ENCODE results near the gene PPP2CA.
A peak's percentile ranks its signal among the peaks of the same experiment; 100 is the strongest.
"Not testable (repeated sequence)": the region's sequence is repeated elsewhere in the genome, so short reads cannot be mapped to it uniquely, and the experiment has no call there.

PPP2CA gene

GRCh38 chr5:134174841-134175839, 50.7 kb downstream of the PPP2CA start:
- no peak for TF ChIP-seq CTCF (IDR thresholded peaks at IDR 0.05; ENCODE audit: insufficient read depth, low read depth, low read length, missing control alignments)
- H3K4me3 ChIP-seq (ENCODE audit: low read length), result peak overlapping the region; percentile 84
- peak; percentile 36 for DNase-seq (ENCODE audit: low read depth)

- DNase-seq (ENCODE audit: low read depth), result no peak
- no peak for TF ChIP-seq CTCF (IDR thresholded peaks at IDR 0.05; ENCODE audit: insufficient read depth, low read depth, low read length, missing control alignments)
- no peak overlapping the region for H3K4me3 ChIP-seq (ENCODE audit: low read length)
Observed at GRCh38 chr5:134171972-134172371, 53.9 kb downstream of the PPP2CA start.

- DNase-seq (ENCODE audit: low read depth), result no peak
- TF ChIP-seq CTCF (IDR thresholded peaks at IDR 0.05; ENCODE audit: insufficient read depth, low read depth, low read length, missing control alignments), result no peak
- H3K4me3 ChIP-seq (ENCODE audit: low read length), result no peak overlapping the region
Observed at GRCh38 chr5:134162592-134162991, 63.3 kb downstream of the PPP2CA start.

GRCh38 chr5:134161513-134162395, 64.1 kb downstream of the PPP2CA start:
- no peak for TF ChIP-seq CTCF (IDR thresholded peaks at IDR 0.05; ENCODE audit: insufficient read depth, low read depth, low read length, missing control alignments)
- H3K4me3 ChIP-seq (ENCODE audit: low read length), result no peak overlapping the region
- no peak for DNase-seq (ENCODE audit: low read depth)

DNA sequence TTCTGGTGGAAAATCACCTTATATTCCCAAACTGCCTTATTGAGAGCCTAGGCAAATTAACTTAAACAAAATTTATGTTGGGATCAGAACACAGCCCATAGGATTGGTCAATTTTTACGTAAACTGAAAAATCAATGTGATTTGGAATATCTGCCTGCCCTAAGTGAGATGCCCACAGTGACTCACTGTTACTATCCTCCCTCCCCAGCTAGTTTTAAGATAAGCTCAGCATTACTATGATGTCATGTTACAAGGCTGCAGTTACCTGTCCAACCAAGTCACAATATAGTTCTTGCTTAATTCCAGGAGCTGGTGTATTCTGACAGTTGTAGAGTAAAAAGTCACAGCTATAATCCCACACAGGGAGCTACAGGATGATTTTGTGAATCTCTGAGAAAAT, 72.2 kb downstream of the PPP2CA start:
- H3K4me3 ChIP-seq (ENCODE audit: low read length), result no peak overlapping the region
- TF ChIP-seq CTCF (IDR thresholded peaks at IDR 0.05; ENCODE audit: insufficient read depth, low read depth, low read length, missing control alignments), result no peak
- peak; percentile 76 for DNase-seq (ENCODE audit: low read depth)

DNA sequence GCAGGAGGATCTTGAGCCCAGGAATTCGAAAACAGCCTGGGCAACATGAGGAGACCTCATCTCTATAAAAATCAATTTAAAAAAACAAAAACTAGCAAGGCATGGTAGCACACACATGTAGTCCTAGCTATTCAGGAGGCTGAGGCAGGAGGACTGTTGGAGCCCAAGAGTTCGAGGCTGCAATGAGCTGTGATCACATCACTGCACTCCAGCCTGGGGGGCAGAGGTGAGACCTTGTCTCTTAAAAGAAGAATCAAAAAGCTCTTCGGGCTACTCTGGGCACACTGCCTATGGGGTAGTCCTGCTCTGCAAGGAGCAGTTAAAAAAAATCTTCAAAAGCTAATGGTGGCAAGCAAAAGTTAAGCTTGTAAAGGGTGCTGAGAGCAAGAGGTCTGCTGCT, 72.6 kb downstream of the PPP2CA start:
- no peak for TF ChIP-seq CTCF (IDR thresholded peaks at IDR 0.05; ENCODE audit: insufficient read depth, low read depth, low read length, missing control alignments)
- DNase-seq (ENCODE audit: low read depth), result no peak
- H3K4me3 ChIP-seq (ENCODE audit: low read length), result no peak overlapping the region

DNA sequence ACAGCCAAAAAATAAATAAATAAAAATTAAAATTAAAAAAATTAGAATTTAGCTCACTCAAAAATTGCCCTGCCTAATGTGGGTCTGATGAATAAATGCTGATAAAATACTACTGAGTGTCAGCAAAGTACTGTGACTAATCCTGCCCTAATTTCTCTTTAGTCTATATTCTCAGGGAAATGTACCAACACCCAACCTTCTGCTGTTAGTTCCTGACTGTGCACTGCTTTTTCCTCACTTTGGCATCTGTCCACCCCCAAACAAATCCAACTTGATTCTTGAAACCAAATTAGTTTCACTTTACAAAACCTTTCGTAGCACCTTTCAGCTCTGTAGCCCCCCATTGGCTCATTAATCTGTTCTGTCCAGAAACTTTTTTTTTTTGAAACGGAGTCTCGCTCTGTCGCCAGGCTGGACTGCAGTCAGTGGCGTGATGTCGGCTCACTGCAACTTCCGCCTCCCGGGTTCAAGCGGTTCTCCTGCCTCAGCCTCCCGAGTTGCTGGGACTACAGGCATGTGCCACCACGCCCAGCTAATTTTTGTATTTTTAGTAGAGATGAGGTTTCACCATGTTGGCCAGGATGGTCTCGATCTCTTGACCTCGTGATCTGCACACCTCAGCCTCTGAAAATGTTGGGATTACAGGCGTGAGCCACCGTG, 73.6 kb downstream of the PPP2CA start:
- not testable (repeated sequence) for H3K4me3 ChIP-seq (ENCODE audit: low read length); DNase-seq (ENCODE audit: low read depth)
